HFFc6 (cell line): Measurements from ENCODE around the gene TPPP. TPM values are rescaled to one million over a fixed set of nuclear protein-coding genes. Genes with fewer than 3 reads are reported as not detected.

Source experiments
- DNase-seq: peaks from one replicate; pipeline ENCODE4 v3.0.0-alpha.2; 2018
- H3K27ac Mint-ChIP-seq: 2 replicates; pipeline ENCODE4 v1.8.0; 2020; ENCODE audit warnings: mild to moderate bottlenecking, mixed read lengths
- H3K27me3 Mint-ChIP-seq: 2 replicates; pipeline ENCODE4 v1.8.0; 2021; ENCODE audit warnings: mild to moderate bottlenecking, moderate library complexity, mixed read lengths; ENCODE audit not compliant: insufficient read depth
- H3K36me3 Mint-ChIP-seq: 2 replicates; pipeline ENCODE4 v1.8.0; 2021; ENCODE audit warnings: low read depth, mixed read lengths
- H3K4me1 Mint-ChIP-seq: 2 replicates; pipeline ENCODE4 v1.8.0; 2020; ENCODE audit warnings: low read depth, mixed read lengths
- H3K4me3 Mint-ChIP-seq: 2 replicates; pipeline ENCODE4 v1.8.0; 2020; ENCODE audit warnings: mild to moderate bottlenecking, moderate library complexity, mixed read lengths
- H3K9me3 Mint-ChIP-seq: 2 replicates; pipeline ENCODE4 v1.8.0; 2020; ENCODE audit warnings: mild to moderate bottlenecking, mixed read lengths
- total RNA-seq, 6 experiments: library from RNA; stranded (reverse); fragmentation: NEBNext Ultra II Directional; extraction: Animal tissue kit (Norgen Biotek cat#: 25700); gene quantifications; 2 replicates in 1 of 6; 3 replicates in 5 of 6; pipeline ENCODE4 v1.2.3, GENCODE V29; 2021
- TF ChIP-seq, protein P1 (sequence below): fragments of 200-600 bp; sonication (generic); IDR thresholded peaks from 2 replicates; pipeline ENCODE4 v1.5.0; 2021; ENCODE audit warnings: antibody characterized with exemption, mild to moderate bottlenecking

TPPP gene
- total RNA-seq, 6 experiments from 2014 or later: 0.19 to 0.43 (median 0.30) TPM

DNA sequence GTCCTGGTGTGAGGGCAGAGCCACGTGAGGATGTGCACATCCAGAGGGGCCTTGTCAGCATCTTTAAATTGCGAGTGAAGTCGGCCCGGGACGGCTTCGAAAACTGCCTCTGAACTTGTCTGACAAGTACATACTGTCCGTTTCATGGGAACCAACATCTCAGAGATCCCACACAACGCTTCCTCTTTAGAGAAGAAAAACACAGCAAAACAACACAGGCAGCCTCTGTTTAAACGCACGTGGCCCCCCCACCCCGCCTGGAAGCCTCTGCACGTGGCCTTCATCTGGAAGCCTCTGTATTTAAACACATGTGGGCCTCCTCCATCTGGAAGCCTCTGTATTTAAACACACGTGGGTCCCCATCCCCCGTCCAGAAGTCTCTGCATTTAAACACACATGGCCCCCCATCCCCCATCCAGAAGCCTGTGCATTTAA, 51.8 kb downstream of the TPPP start:
- Mint-ChIP-seq H3K36me3 (peaks cover 25% of the 10 kb centered on the region), H3K27ac (no peak overlapping the region), H3K27me3 (peaks cover 4% of the 10 kb centered on the region; the same call in 1 of the 2 replicates), H3K4me3 (no peak overlapping the region), H3K4me1 (no peaks in the 10 kb centered on the region), H3K9me3 (no peaks in the 10 kb centered on the region)
- DNase-seq: no peak
- TF ChIP-seq, protein P1, sequence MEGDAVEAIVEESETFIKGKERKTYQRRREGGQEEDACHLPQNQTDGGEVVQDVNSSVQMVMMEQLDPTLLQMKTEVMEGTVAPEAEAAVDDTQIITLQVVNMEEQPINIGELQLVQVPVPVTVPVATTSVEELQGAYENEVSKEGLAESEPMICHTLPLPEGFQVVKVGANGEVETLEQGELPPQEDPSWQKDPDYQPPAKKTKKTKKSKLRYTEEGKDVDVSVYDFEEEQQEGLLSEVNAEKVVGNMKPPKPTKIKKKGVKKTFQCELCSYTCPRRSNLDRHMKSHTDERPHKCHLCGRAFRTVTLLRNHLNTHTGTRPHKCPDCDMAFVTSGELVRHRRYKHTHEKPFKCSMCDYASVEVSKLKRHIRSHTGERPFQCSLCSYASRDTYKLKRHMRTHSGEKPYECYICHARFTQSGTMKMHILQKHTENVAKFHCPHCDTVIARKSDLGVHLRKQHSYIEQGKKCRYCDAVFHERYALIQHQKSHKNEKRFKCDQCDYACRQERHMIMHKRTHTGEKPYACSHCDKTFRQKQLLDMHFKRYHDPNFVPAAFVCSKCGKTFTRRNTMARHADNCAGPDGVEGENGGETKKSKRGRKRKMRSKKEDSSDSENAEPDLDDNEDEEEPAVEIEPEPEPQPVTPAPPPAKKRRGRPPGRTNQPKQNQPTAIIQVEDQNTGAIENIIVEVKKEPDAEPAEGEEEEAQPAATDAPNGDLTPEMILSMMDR: no peak

DNA sequence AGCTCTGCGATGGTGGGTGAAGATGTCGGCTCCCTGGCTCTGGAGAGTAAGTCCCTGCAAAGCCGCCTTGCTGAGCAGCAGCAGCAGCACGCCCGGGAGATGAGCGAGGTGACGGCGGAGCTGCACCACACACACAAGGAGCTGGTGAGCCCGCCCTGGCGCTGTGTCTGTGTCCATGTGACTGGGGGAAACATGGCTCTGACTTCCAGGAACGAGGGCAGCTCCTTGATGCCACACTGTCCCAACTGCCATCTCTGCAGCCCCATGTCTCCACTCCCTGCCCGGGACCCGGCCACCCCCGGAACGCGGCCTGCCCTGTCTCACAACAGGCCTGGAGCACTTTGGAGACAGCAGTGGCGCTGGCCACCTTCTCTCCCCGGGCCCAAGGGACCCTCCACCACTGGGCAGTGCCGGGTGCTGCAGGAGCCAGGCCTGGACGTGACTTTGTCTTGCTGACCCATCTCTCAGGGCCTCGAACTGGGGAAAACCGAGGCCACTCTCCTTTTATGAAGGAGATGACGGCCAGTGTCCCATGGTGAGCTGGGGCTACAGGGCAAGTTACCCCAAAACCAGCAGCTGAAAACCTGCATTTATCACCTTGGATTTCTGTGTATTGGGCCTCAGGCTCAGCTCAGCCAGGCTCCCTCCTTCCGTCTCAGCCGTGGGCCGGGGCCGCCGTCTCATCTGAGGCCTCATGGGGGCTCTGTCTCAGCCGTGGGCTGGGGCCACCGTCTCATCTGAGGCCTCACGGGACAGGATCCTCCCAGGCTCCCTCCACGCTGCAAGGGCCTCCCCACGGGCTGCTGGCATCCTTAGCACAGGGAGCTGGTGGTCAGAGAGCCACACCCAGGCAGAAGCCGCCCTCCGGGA, 52.5 kb downstream of the TPPP start:
- H3K27ac Mint-ChIP-seq: no peak overlapping the region
- H3K4me3 Mint-ChIP-seq: no peak overlapping the region
- DNase-seq: no peak
- H3K4me1 Mint-ChIP-seq: no peaks in the 10 kb centered on the region
- H3K27me3 Mint-ChIP-seq: peaks cover 4% of the 10 kb centered on the region; the same call in 1 of the 2 replicates
- no peaks in the 10 kb centered on the region for H3K9me3 Mint-ChIP-seq
- TF ChIP-seq, protein P1: no peak
- H3K36me3 Mint-ChIP-seq: peaks cover 24% of the 10 kb centered on the region

- H3K36me3 Mint-ChIP-seq: peaks cover 26% of the 10 kb centered on the region
- no peak overlapping the region for H3K27ac Mint-ChIP-seq
- no peaks in the 10 kb centered on the region for H3K4me1 Mint-ChIP-seq
- no peak overlapping the region for H3K4me3 Mint-ChIP-seq
- TF ChIP-seq, protein P1: no peak
- H3K9me3 Mint-ChIP-seq: no peaks in the 10 kb centered on the region
- DNase-seq: no peak
- peaks cover 1% of the 10 kb centered on the region; the same call in 1 of the 2 replicates for H3K27me3 Mint-ChIP-seq
Measured at GRCh38 chr5:639584-640213, 53.5 kb downstream of the TPPP start.

GRCh38 chr5:639253-639530, 54.0 kb downstream of the TPPP start:
- no peak for DNase-seq
- Mint-ChIP-seq H3K27ac (no peak overlapping the region), H3K4me1 (no peaks in the 10 kb centered on the region), H3K4me3 (no peak overlapping the region), H3K36me3 (peaks cover 27% of the 10 kb centered on the region), H3K27me3 (peaks cover 1% of the 10 kb centered on the region; the same call in 1 of the 2 replicates), H3K9me3 (no peaks in the 10 kb centered on the region)
- TF ChIP-seq, protein P1: no peak

DNA sequence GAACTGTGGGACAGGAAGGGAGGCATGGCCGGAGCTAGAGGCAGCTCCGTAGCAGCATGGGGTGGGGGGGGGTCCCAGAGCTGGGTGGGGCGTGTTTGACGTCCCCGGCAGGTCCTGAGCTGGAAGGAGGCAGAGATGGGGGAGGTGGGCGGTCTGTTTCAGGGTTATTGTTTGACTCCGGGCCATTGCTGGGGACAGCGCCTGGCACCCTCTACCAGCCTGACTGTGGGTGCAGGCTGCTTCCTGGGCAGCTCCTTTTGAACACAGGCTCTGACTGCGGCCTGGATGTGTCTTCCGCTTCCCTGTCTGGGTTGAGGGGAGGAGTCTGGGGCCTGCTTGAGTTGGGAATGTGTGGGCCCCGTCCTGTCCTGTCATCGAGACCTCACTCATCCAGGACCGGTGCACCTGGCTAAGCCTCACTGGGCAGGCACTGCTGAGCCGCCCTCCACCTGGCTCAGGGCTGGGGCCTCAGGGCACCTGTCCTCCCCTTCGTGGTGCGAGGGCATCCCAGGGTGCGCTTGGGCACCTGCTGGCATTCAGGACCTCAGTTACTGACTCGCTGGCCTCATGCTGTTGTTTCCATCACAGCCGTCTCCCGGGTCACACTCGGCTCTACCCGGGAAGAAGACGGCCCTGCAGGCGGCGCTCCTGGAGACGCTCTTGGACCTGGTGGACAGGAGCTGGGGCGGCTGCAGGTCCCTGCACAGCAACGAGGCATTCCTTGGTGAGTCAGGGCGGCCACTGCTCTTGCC, 54.5 kb downstream of the TPPP start:
- TF ChIP-seq, protein P1: no peak
- peaks cover 25% of the 10 kb centered on the region for H3K36me3 Mint-ChIP-seq
- no peak overlapping the region for H3K4me3 Mint-ChIP-seq
- no peaks in the 10 kb centered on the region for H3K9me3 Mint-ChIP-seq
- H3K4me1 Mint-ChIP-seq: no peaks in the 10 kb centered on the region
- H3K27ac Mint-ChIP-seq: no peak overlapping the region
- H3K27me3 Mint-ChIP-seq: peaks cover 1% of the 10 kb centered on the region; the same call in 1 of the 2 replicates
- DNase-seq: no peak
